CD14-positive monocyte (primary cell): ENCODE measurements around the gene FOXO6. TPM values are rescaled to one million over a fixed set of nuclear protein-coding genes. Genes with fewer than 3 reads are reported as not detected.
A peak's percentile ranks its signal among the peaks of the same experiment; 100 is the strongest.

Experiments used
- DNase-seq, 3 donors: peaks; one replicate each; pipeline ENCODE4 v3.0.0-alpha.2; 2011 to 2022
- H2AFZ ChIP-seq: 2 replicates; pipeline ENCODE4 v1.6.0; 2012; ENCODE audit warnings: mild to moderate bottlenecking, low read depth, low read length, inconsistent platforms; ENCODE audit not compliant: insufficient read depth, poor library complexity, severe bottlenecking
- H3K27ac ChIP-seq, 2 donors: 1 replicate in 1 of 2; 2 replicates in 1 of 2; pipeline ENCODE4 v1.5.1; 2012 to 2013; ENCODE audit warnings: low read length in 2 of 2, control low read depth in 1 of 2, inconsistent platforms in 1 of 2, low read depth in 1 of 2, mild to moderate bottlenecking in 1 of 2
- H3K27me3 ChIP-seq, 2 donors: one replicate each; pipeline versions ENCODE4 v1.6.0 to v1.6.1; 2011 to 2013; ENCODE audit warnings: low read length in 2 of 2; ENCODE audit not compliant: control insufficient read depth in 2 of 2, insufficient read depth in 2 of 2
- H3K36me3 ChIP-seq, 2 donors: replicated peaks in 1 of 2; 1 replicate in 1 of 2; 2 replicates in 1 of 2; pipeline versions ENCODE4 v1.5.1 to v1.6.1; 2012 to 2013; ENCODE audit warnings: low read length in 2 of 2, control low read depth in 1 of 2, inconsistent platforms in 1 of 2, mild to moderate bottlenecking in 1 of 2; ENCODE audit not compliant: insufficient read depth in 2 of 2, control insufficient read depth in 1 of 2
- H3K4me1 ChIP-seq, 2 donors: 1 replicate in 1 of 2; 2 replicates in 1 of 2; pipeline versions ENCODE4 v1.5.1 to v1.6.1; 2012 to 2013; ENCODE audit warnings: low read length in 2 of 2, control low read depth in 1 of 2, inconsistent platforms in 1 of 2, mild to moderate bottlenecking in 1 of 2, moderate library complexity in 1 of 2; ENCODE audit not compliant: insufficient read depth in 2 of 2, control insufficient read depth in 1 of 2
- H3K4me2 ChIP-seq: replicated peaks from 2 replicates; pipeline ENCODE3; 2012; ENCODE audit warnings: low read length, moderate library complexity, mild to moderate bottlenecking; ENCODE audit not compliant: poor library complexity, severe bottlenecking; ENCODE audit errors: extremely low read depth
- H3K4me3 ChIP-seq, 3 experiments: fragments of 200-600 bp in 1 of 3; sonication (generic) in 1 of 3; replicated peaks in 1 of 3; 1 replicate in 2 of 3; 2 replicates in 1 of 3; pipeline ENCODE4 v1.5.1; 2011 to 2013; ENCODE audit warnings: low read length in 3 of 3, mild to moderate bottlenecking in 3 of 3, control low read depth in 2 of 3, low read depth in 2 of 3, inconsistent platforms in 1 of 3, moderate library complexity in 1 of 3
- H3K79me2 ChIP-seq: 2 replicates; pipeline ENCODE4 v1.6.0; 2012; ENCODE audit warnings: mild to moderate bottlenecking, control low read depth, inconsistent platforms, low read length, moderate library complexity; ENCODE audit not compliant: insufficient read depth
- H3K9ac ChIP-seq: 2 replicates; pipeline ENCODE4 v1.6.0; 2017; ENCODE audit warnings: low read length, mild to moderate bottlenecking; ENCODE audit not compliant: insufficient read depth, poor library complexity, severe bottlenecking
- H3K9me3 ChIP-seq, 2 donors: replicated peaks in 1 of 2; 1 replicate in 1 of 2; 2 replicates in 1 of 2; pipeline versions ENCODE4 v1.5.1 to v1.6.1; 2012 to 2013; ENCODE audit warnings: low read length in 2 of 2, control low read depth in 1 of 2; ENCODE audit not compliant: control insufficient read depth in 1 of 2, insufficient read depth in 1 of 2
- H4K20me1 ChIP-seq: 2 replicates; pipeline ENCODE4 v1.6.0; 2012; ENCODE audit warnings: mild to moderate bottlenecking, low read length, control low read depth, moderate library complexity; ENCODE audit not compliant: insufficient read depth
- H3K27ac Mint-ChIP-seq, 7 donors: one replicate each; pipeline ENCODE4 v1.8.0; 2020; ENCODE audit warnings: mild to moderate bottlenecking in 7 of 7, mixed read lengths in 7 of 7, moderate library complexity in 6 of 7, inconsistent platforms in 2 of 7
- H3K27me3 Mint-ChIP-seq, 3 donors: one replicate each; pipeline ENCODE4 v1.8.0; 2021 to 2022; ENCODE audit warnings: low read depth in 3 of 3, mild to moderate bottlenecking in 3 of 3, mixed read lengths in 3 of 3, moderate library complexity in 3 of 3, inconsistent platforms in 1 of 3
- H3K36me3 Mint-ChIP-seq, 2 donors: one replicate each; pipeline ENCODE4 v1.8.0; 2020; ENCODE audit warnings: mixed read lengths in 2 of 2, inconsistent platforms in 1 of 2, mild to moderate bottlenecking in 1 of 2
- H3K4me1 Mint-ChIP-seq: one replicate; pipeline ENCODE4 v1.8.0; 2020; ENCODE audit warnings: mild to moderate bottlenecking, mixed read lengths
- H3K4me3 Mint-ChIP-seq, 2 donors: one replicate each; pipeline ENCODE4 v1.8.0; 2020; ENCODE audit warnings: mild to moderate bottlenecking in 2 of 2, mixed read lengths in 2 of 2, moderate library complexity in 1 of 2
- H3K9me3 Mint-ChIP-seq, 7 donors: one replicate each; pipeline ENCODE4 v1.8.0; 2020 to 2022; ENCODE audit warnings: mixed read lengths in 7 of 7, mild to moderate bottlenecking in 6 of 7, moderate library complexity in 6 of 7, inconsistent platforms in 2 of 7
- CTCF ChIP-seq: fragments of 200-600 bp; IDR thresholded peaks from one replicate; pipeline ENCODE4 v1.8.0; 2022; ENCODE audit warnings: antibody characterized with exemption, mild to moderate bottlenecking
- WGBS: methylation state at CpG from one replicate; pipeline ENCODE4 v1.1.5; 2013; ENCODE audit warnings: missing lambda C conversion rate; ENCODE audit not compliant: insufficient coverage; 5-methylcytosine and 5-hydroxymethylcytosine counted together
- intact Hi-C, 2 donors: fragments of 100-400 bp; cut with micrococcal nuclease; formaldehyde crosslinking; loops; one replicate each; pipeline versions ENCODE4 v1.15.0 to v1.15.1; 2023
- polyA plus RNA-seq, 3 donors: library from polyadenylated mRNA; depleted of rRNA in 1 of 3; unstranded in 2 of 3; stranded (reverse) in 1 of 3; fragments of 300-500 nt in 2 of 3; fragments of >200 nt in 1 of 3; fragmentation: Illumina TruSeq in 2 of 3; gene quantifications; 1 replicate in 2 of 3; 2 replicates in 1 of 3; pipeline ENCODE4 v1.2.3, GENCODE V29; 2012 to 2021

FOXO6 gene
- polyA plus RNA-seq, 3 donors = 0.05 TPM; not detected in 2

DNA sequence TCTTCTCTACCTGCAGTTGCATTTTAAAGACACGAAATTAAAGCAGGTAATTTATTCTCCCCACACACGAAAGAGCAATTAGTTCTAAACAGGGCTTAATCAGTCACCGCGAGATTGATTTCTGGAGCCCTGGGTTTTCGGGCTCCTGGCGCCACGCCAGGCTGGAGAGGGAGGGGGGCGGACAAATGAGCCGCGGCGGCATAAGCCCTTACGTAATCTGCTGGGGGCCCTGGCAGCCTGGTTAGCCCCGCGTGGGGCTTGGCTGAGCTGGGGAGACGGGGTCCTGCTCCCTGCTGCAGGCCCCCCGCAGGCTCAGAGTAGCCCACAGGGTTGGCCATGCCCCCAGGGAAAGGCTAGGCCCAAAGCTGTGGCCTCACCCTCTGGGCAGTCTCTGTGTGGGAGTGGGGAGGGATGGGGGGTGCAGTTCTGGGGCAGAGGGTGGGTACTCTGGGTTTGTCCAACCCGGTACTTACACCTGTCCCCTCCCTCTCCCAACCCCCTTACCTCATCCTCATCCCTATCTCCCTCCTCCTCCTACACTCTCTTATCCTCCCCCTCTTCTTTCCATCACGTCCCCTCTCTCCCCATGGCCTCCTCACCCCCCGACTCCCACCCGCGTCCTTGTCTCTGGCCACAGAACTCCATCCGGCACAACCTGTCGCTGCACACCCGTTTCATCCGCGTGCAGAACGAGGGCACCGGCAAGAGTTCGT is 19.9 kb downstream of the FOXO6 start:
- H3K36me3 Mint-ChIP-seq = peaks cover 4 to 16% of the 10 kb centered on the region in 2 donors
- Histone ChIP-seq H4K20me1 (no peaks in the 10 kb centered on the region), H2AFZ (peak overlapping the region; percentile 74), H3K27ac (no peak overlapping the region), H3K4me2 (peak overlapping the region; percentile 80), H3K9me3 (peaks cover 0 to 10% of the 10 kb centered on the region in 2 donors), H3K4me3 (peak overlapping the region in 2 of 3 experiments; percentile 9 to 68), H3K9ac (peak overlapping the region; percentile 32), H3K79me2 (no peaks in the 10 kb centered on the region), H3K4me1 (peaks cover 14 to 31% of the 10 kb centered on the region in 2 donors), H3K27me3 (peaks cover 47 to 62% of the 10 kb centered on the region in 2 donors), H3K36me3 (no peaks in the 10 kb centered on the region)
- no peak for TF ChIP-seq CTCF
- peaks cover 0 to 21% (median 10%) of the 10 kb centered on the region in 7 donors for H3K9me3 Mint-ChIP-seq
- H3K4me3 Mint-ChIP-seq = peak overlapping the region; percentile 76 to 94
- intact Hi-C loops = loop anchor here in 1 of 2 donors (2.0 kb wide), 1 partner anchor 18 kb away; no protein-coding TSS in a partner anchor
- H3K27ac Mint-ChIP-seq = peak overlapping the region in 1 of 7 donors; percentile 63
- no peak for DNase-seq
- under 1% methylated on average over 21 of the region's 29 CpGs for WGBS
- peaks cover 30% of the 10 kb centered on the region for H3K4me1 Mint-ChIP-seq
- H3K27me3 Mint-ChIP-seq = peaks cover 54 to 68% (median 61%) of the 10 kb centered on the region in 3 donors

DNA sequence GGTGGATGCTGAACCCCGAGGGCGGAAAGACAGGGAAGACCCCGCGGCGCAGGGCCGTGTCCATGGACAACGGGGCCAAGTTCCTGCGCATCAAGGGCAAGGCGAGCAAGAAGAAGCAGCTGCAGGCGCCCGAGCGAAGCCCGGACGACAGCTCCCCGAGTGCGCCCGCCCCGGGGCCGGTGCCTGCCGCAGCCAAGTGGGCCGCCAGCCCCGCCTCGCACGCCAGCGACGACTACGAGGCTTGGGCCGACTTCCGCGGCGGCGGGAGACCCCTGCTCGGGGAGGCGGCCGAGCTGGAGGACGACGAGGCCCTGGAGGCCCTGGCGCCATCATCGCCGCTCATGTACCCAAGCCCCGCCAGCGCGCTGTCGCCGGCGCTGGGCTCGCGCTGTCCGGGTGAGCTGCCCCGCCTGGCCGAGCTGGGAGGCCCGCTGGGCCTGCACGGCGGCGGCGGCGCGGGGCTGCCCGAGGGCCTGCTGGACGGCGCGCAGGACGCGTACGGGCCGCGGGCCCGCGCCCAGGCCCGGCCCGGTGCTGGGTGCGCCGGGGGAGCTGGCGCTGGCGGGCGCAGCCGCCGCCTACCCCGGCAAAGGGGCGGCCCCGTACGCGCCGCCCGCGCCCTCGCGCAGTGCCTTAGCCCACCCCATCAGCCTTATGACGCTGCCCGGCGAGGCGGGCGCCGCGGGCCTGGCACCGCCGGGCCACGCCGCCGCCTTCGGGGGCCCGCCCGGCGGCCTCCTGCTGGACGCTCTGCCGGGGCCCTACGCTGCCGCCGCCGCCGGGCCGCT is 20.7 kb downstream of the FOXO6 start:
- DNase-seq = no peak
- H3K27ac ChIP-seq = no peak overlapping the region
- H2AFZ ChIP-seq = peak overlapping the region; percentile 84
- peak overlapping the region; percentile 32 for H3K9ac ChIP-seq
- H3K4me1 ChIP-seq = peaks cover 14 to 31% of the 10 kb centered on the region in 2 donors
- H3K4me3 ChIP-seq = peak overlapping the region in 2 of 3 experiments; percentile 9 to 68
- H3K4me1 Mint-ChIP-seq = peaks cover 30% of the 10 kb centered on the region
- H3K9me3 ChIP-seq = peaks cover 0 to 10% of the 10 kb centered on the region in 2 donors
- TF ChIP-seq CTCF = no peak
- no peaks in the 10 kb centered on the region for H3K36me3 ChIP-seq
- H3K79me2 ChIP-seq = no peaks in the 10 kb centered on the region
- peaks cover 4 to 16% of the 10 kb centered on the region in 2 donors for H3K36me3 Mint-ChIP-seq
- H3K27me3 Mint-ChIP-seq = peaks cover 54 to 73% (median 66%) of the 10 kb centered on the region in 3 donors
- 2% methylated on average over 104 of the region's 112 CpGs for WGBS
- intact Hi-C loops = loop anchor here in 1 of 2 donors (2.0 kb wide), 1 partner anchor 19 kb away; no protein-coding TSS in a partner anchor
- H4K20me1 ChIP-seq = no peaks in the 10 kb centered on the region
- peak overlapping the region; percentile 80 for H3K4me2 ChIP-seq
- H3K9me3 Mint-ChIP-seq = peaks cover 0 to 21% (median 10%) of the 10 kb centered on the region in 7 donors
- peak overlapping the region; percentile 76 to 94 for H3K4me3 Mint-ChIP-seq
- H3K27ac Mint-ChIP-seq = peak overlapping the region in 1 of 7 donors; percentile 63
- H3K27me3 ChIP-seq = peaks cover 47 to 68% of the 10 kb centered on the region in 2 donors
